ENCODE results near the gene CLDN8. TPM values are rescaled to one million over a fixed set of nuclear protein-coding genes. Genes with fewer than 3 reads are reported as not detected.

CLDN8 gene
- total and polyA plus RNA-seq, 9 of the 15 experiments (the other 6 are each of a cell fraction or from before 2014, with no cell fraction given) = not detected

DNA sequence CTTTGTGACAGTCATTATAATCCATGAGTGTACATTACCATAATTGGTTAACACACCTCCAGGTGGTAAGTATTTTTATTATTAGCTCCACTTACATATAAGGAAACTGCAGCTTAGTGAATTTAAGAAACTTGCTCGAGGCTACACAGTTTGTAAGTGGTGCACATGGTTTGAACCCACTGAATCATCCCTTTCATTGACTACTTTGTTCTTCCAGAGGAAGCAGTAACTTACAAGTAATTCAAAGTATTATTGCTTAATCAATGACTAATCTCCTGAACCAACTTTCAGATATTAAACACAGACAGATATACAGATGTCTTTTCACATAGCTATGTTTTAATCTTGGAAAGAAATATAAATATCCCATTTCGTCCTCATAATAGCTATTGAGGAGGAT is 18.7 kb upstream of the CLDN8 start (continued):
- no peak for TF ChIP-seq MITF (IDR thresholded peaks at IDR 0.05)
- no peak for TF ChIP-seq ZNF239 (CRISPR knock-in tag; IDR thresholded peaks at IDR 0.05)
- TF ChIP-seq CEBPB (tag; IDR thresholded peaks at IDR 0.05) = peak; percentile 21; the same call in 1 of the 2 replicates
- no peak for TF ChIP-seq ZBTB1 (CRISPR knock-in tag; IDR thresholded peaks at IDR 0.05; ENCODE audit: borderline replicate concordance, low read depth)
- TF ChIP-seq E2F8 (IDR thresholded peaks at IDR 0.05; ENCODE audit: low read depth, partially characterized antibody) = no peak

DNA sequence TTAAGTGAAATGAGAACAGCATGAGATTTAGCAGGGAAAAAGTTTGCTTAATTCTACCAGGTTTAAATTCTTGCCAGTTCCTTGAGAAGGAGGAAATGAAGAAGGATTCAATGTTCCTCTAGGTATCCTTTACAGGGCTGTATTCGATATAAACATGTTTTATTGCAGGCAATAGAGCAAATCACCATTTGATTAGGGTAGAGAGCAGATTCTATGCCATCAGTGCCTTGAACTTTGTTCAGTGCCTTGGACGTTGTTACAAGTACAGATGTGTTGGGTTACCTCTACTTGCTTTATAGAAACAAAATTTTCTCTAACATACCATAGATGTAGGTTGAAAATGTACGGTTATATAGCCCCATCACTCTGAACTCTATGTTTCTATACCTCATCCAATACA is 18.2 kb upstream of the CLDN8 start:
- ChIA-PET CTCF (ENCODE audit: low intra/inter-chr PET ratio) (no interaction called here), POLR2A (no interaction called here)
- 0% methylated on average over 3 of the region's 3 CpGs for WGBS (ENCODE audit: insufficient coverage, low coverage, missing lambda C conversion rate)
- Histone ChIP-seq H3K9me3 (replicated peaks; ENCODE audit: control insufficient read depth, insufficient read depth, low read depth, low read length) (no peaks in the 10 kb centered on the region), H3K79me2 (ENCODE audit: control insufficient read depth, insufficient read depth, low read length) (no peaks in the 10 kb centered on the region), H3K4me2 (ENCODE audit: insufficient read depth, low read length) (no peak overlapping the region), H3K4me1 (replicated peaks in 1 of 2; ENCODE audit: control insufficient read depth in 2 of 2, insufficient read depth in 2 of 2, low read length in 2 of 2) (no peaks in the 10 kb centered on the region), H2AFZ (ENCODE audit: low read depth, low read length) (no peak overlapping the region), H3K9ac (ENCODE audit: insufficient read depth in 1 of 2, low read depth in 2 of 2, low read length in 2 of 2) (no peak overlapping the region), H3K4me3 (no peak overlapping the region), H3K27ac (ENCODE audit: extremely low read depth, low read depth, low read length) (no peak overlapping the region), H3K36me3 (ENCODE audit: control insufficient read depth, insufficient read depth, low read length) (no peaks in the 10 kb centered on the region), H3K9me1 (ENCODE audit: control insufficient read depth, insufficient read depth, low read length) (no peaks in the 10 kb centered on the region), H4K20me1 (replicated peaks; ENCODE audit: control insufficient read depth, insufficient read depth, low read length) (no peaks in the 10 kb centered on the region), H3K27me3 (ENCODE audit: control insufficient read depth in 2 of 2, insufficient read depth in 2 of 2, low read length in 2 of 2) (no peaks in the 10 kb centered on the region)
- ATAC-seq (no peak), FAIRE-seq (no peak), DNase-seq (ENCODE audit: extremely low read depth in 1 of 4, low spot score in 3 of 4) (no peak)
- BruUV-seq (replicated peaks) = no TSS peak
- intact Hi-C loops (cut with micrococcal nuclease) (no loop called here), in situ Hi-C loops (cut with MboI) (no loop called here)
- TF ChIP-seq THRB (CRISPR knock-in tag; conservative IDR thresholded peaks at IDR 0.05) = no peak
- TF ChIP-seq CXXC5 (CRISPR knock-in tag; IDR thresholded peaks at IDR 0.05) = no peak
- TF ChIP-seq KLF13 (tag; IDR thresholded peaks at IDR 0.05; ENCODE audit: borderline replicate concordance, low read depth) = no peak
- TF ChIP-seq, protein P1, sequence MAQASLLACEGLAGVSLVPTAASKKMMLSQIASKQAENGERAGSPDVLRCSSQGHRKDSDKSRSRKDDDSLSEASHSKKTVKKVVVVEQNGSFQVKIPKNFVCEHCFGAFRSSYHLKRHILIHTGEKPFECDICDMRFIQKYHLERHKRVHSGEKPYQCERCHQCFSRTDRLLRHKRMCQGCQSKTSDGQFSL (CRISPR knock-in tag; IDR thresholded peaks at IDR 0.05) = no peak
- TF ChIP-seq, protein P1 (tag; IDR thresholded peaks at IDR 0.05) = no peak
- TF ChIP-seq SNIP1 (IDR thresholded peaks at IDR 0.05; ENCODE audit: low read depth) = no peak
- no peak for TF ChIP-seq PURB (CRISPR knock-in tag; IDR thresholded peaks at IDR 0.05; ENCODE audit: low read depth)
- no peak for TF ChIP-seq ZNF699 (CRISPR knock-in tag; IDR thresholded peaks at IDR 0.05; ENCODE audit: insufficient replicate concordance)
- no peak for TF ChIP-seq NCOA6 (IDR thresholded peaks at IDR 0.05)
- TF ChIP-seq ZNF41 (CRISPR knock-in tag; conservative IDR thresholded peaks at IDR 0.05) = no peak
- no peak for TF ChIP-seq MCM5 (IDR thresholded peaks at IDR 0.05; ENCODE audit: low read depth)
